ENCODE measurements around the gene NFKBIE. TPM values are rescaled to one million over a fixed set of nuclear protein-coding genes. Genes with fewer than 3 reads are reported as not detected.

Gene NFKBIE
- total and polyA plus RNA-seq, 4 experiments from 2014 or later = 8.0 to 15.0 (median 10.5) TPM

- peaks cover 31 to 68% of the 10 kb centered on the region in 2 donors for H3K36me3 Mint-ChIP-seq
- CTCF ChIA-PET (ENCODE audit: partially characterized antibody) = interaction anchor here (0.6 to 8.8 kb wide), 13 partner anchors 10 to 160 kb away, joined by 3 to 82 read pairs (median 8); partner anchors contain the start of genes HSP90AB1, NFKBIE and TMEM151B
- H3K27ac Mint-ChIP-seq = peak overlapping the region; percentile 80 to 97 (median 91)
- H3K27me3 ChIP-seq (ENCODE audit: insufficient read depth, low read length) = no peaks in the 10 kb centered on the region
- H3K9me3 ChIP-seq (ENCODE audit: control insufficient read depth in 1 of 2, low read length in 2 of 2) = no peaks in the 10 kb centered on the region
- intact Hi-C loops (cut with micrococcal nuclease) = loop anchor here (2.0 kb wide), 1 partner anchor 33 kb away; the partner anchor contains the start of gene SLC29A1
- H3K9me3 Mint-ChIP-seq = peaks cover 0 to 5% (median 0%) of the 10 kb centered on the region in 8 donors
- H3K27me3 Mint-ChIP-seq = no peaks in the 10 kb centered on the region
- H3K27ac ChIP-seq (ENCODE audit: low read depth, low read length) = peak overlapping the region; percentile 82
- peaks cover 31% of the 10 kb centered on the region for H3K4me1 ChIP-seq (ENCODE audit: insufficient read depth, low read length)
- DNase-seq = no peak
- peak overlapping the region; percentile 63 to 73 for H3K4me3 ChIP-seq (ENCODE audit: low read length in 2 of 2)
- H3K4me1 Mint-ChIP-seq = peaks cover 36 to 67% (median 49%) of the 10 kb centered on the region in 4 donors
- POLR2A ChIA-PET (ENCODE audit: partially characterized antibody) = interaction anchor here (0.9 to 5.9 kb wide), 12 partner anchors 9 to 1331 kb away, joined by 3 to 217 read pairs (median 6); partner anchors contain the start of genes AARS2, CDC5L, HSP90AB1 and NFKBIE
- peaks cover 61% of the 10 kb centered on the region for H3K36me3 ChIP-seq (ENCODE audit: insufficient read depth, low read length)
- peak overlapping the region; percentile 77 to 94 (median 88) for H3K4me3 Mint-ChIP-seq
These were observed 9.2 kb downstream of the NFKBIE start for GRCh38 chr6:44255871-44256774.

GRCh38 chr6:44255105-44255808 is 10.1 kb downstream of the NFKBIE start:
- H3K27ac ChIP-seq (ENCODE audit: low read depth, low read length) = no peak overlapping the region
- H3K36me3 Mint-ChIP-seq = peaks cover 33 to 70% of the 10 kb centered on the region in 2 donors

GRCh38 chr6:44254191-44255104 is 10.9 kb downstream of the NFKBIE start:
- H3K27ac ChIP-seq (ENCODE audit: low read depth, low read length) = no peak overlapping the region

More at GRCh38 chr6:44255105-44255808, 10.1 kb downstream of the NFKBIE start:
- Mint-ChIP-seq H3K9me3 (peaks cover 0 to 5% (median 0%) of the 10 kb centered on the region in 8 donors), H3K4me3 (peak overlapping the region in 7 of 8 donors; percentile 41 to 94 (median 85)), H3K4me1 (peaks cover 34 to 70% (median 45%) of the 10 kb centered on the region in 4 donors), H3K27ac (peak overlapping the region; percentile 30 to 97 (median 90)), H3K27me3 (no peaks in the 10 kb centered on the region)
- POLR2A ChIA-PET (ENCODE audit: partially characterized antibody) = interaction anchor here (2.4 to 5.9 kb wide), 5 partner anchors 9 to 31 kb away, joined by 7 to 217 read pairs (median 23); partner anchors contain the start of genes HSP90AB1, NFKBIE and SLC29A1
- H3K27me3 ChIP-seq (ENCODE audit: insufficient read depth, low read length) = no peaks in the 10 kb centered on the region
- CTCF ChIA-PET (ENCODE audit: partially characterized antibody) = interaction anchor here (1.4 to 8.8 kb wide), 9 partner anchors 9 to 82 kb away, joined by 3 to 82 read pairs (median 8); partner anchors contain the start of genes HSP90AB1, NFKBIE and TMEM151B
- no peaks in the 10 kb centered on the region for H3K9me3 ChIP-seq (ENCODE audit: control insufficient read depth in 1 of 2, low read length in 2 of 2)
- H3K4me1 ChIP-seq (ENCODE audit: insufficient read depth, low read length) = peaks cover 27% of the 10 kb centered on the region
- peaks cover 67% of the 10 kb centered on the region for H3K36me3 ChIP-seq (ENCODE audit: insufficient read depth, low read length)
- no peak for DNase-seq
- intact Hi-C loops (cut with micrococcal nuclease) = no loop called here
- H3K4me3 ChIP-seq (ENCODE audit: low read length in 2 of 2) = no peak overlapping the region

GRCh38 chr6:44253307-44254101 is 11.8 kb downstream of the NFKBIE start:
- H3K27ac ChIP-seq (ENCODE audit: low read depth, low read length) = no peak overlapping the region
- ChIA-PET POLR2A (ENCODE audit: partially characterized antibody) (interaction anchor here (1.0 to 4.1 kb wide), 4 partner anchors 9 to 77 kb away, joined by 3 to 21 read pairs (median 8); partner anchors contain the start of gene SLC29A1), CTCF (ENCODE audit: partially characterized antibody) (interaction anchor here (0.8 to 8.8 kb wide), 11 partner anchors 7 to 122 kb away, joined by 3 to 82 read pairs (median 4); partner anchors contain the start of genes HSP90AB1, NFKBIE and TMEM151B)
- peaks cover 45 to 87% (median 61%) of the 10 kb centered on the region in 4 donors for H3K4me1 Mint-ChIP-seq
- H3K36me3 Mint-ChIP-seq = peaks cover 47 to 83% of the 10 kb centered on the region in 2 donors
- H3K4me1 ChIP-seq (ENCODE audit: insufficient read depth, low read length) = peaks cover 45% of the 10 kb centered on the region
- peaks cover 64% of the 10 kb centered on the region for H3K36me3 ChIP-seq (ENCODE audit: insufficient read depth, low read length)
- H3K27ac Mint-ChIP-seq = peak overlapping the region in 6 of 7 donors; percentile 19 to 81 (median 63)
- intact Hi-C loops (cut with micrococcal nuclease) = loop anchor here (1.0 kb wide), 1 partner anchor 81 kb away; no protein-coding TSS in a partner anchor
- H3K4me3 ChIP-seq (ENCODE audit: low read length in 2 of 2) = no peak overlapping the region
- H3K27me3 Mint-ChIP-seq = no peaks in the 10 kb centered on the region
- peaks cover 0 to 5% (median 0%) of the 10 kb centered on the region in 8 donors for H3K9me3 Mint-ChIP-seq
- DNase-seq = peak in 4 of 5 donors; percentile 55 to 70 (median 58)
- H3K9me3 ChIP-seq (ENCODE audit: control insufficient read depth in 1 of 2, low read length in 2 of 2) = no peaks in the 10 kb centered on the region
- H3K27me3 ChIP-seq (ENCODE audit: insufficient read depth, low read length) = no peaks in the 10 kb centered on the region
- peak overlapping the region in 1 of 8 donors; percentile 32 for H3K4me3 Mint-ChIP-seq

More at GRCh38 chr6:44254191-44255104, 10.9 kb downstream of the NFKBIE start:
- Mint-ChIP-seq H3K27me3 (no peaks in the 10 kb centered on the region), H3K9me3 (peaks cover 0 to 5% (median 0%) of the 10 kb centered on the region in 8 donors), H3K27ac (peak overlapping the region in 6 of 7 donors; percentile 44 to 94 (median 80)), H3K4me1 (peaks cover 39 to 79% (median 53%) of the 10 kb centered on the region in 4 donors), H3K36me3 (peaks cover 41 to 77% of the 10 kb centered on the region in 2 donors), H3K4me3 (peak overlapping the region in 5 of 8 donors; percentile 17 to 77 (median 57))
- Histone ChIP-seq H3K27me3 (ENCODE audit: insufficient read depth, low read length) (no peaks in the 10 kb centered on the region), H3K4me3 (ENCODE audit: low read length in 2 of 2) (no peak overlapping the region), H3K4me1 (ENCODE audit: insufficient read depth, low read length) (peaks cover 35% of the 10 kb centered on the region), H3K9me3 (ENCODE audit: control insufficient read depth in 1 of 2, low read length in 2 of 2) (no peaks in the 10 kb centered on the region), H3K36me3 (ENCODE audit: insufficient read depth, low read length) (peaks cover 67% of the 10 kb centered on the region)
- intact Hi-C loops (cut with micrococcal nuclease) = no loop called here
- ChIA-PET POLR2A (ENCODE audit: partially characterized antibody) (interaction anchor here (1.1 to 5.9 kb wide), 6 partner anchors 8 to 30 kb away, joined by 4 to 217 read pairs (median 22); partner anchors contain the start of genes HSP90AB1, NFKBIE and SLC29A1), CTCF (ENCODE audit: partially characterized antibody) (interaction anchor here (0.9 to 8.8 kb wide), 11 partner anchors 8 to 79 kb away, joined by 3 to 82 read pairs (median 6); partner anchors contain the start of genes HSP90AB1, NFKBIE and TMEM151B)
- no peak for DNase-seq

GRCh38 chr6:44251576-44252524 is 13.5 kb downstream of the NFKBIE start:
- Mint-ChIP-seq H3K9me3 (peaks cover 0 to 11% (median 0%) of the 10 kb centered on the region in 8 donors), H3K4me3 (peak overlapping the region in 2 of 8 donors; percentile 13 to 55), H3K27me3 (peaks cover under 1 to 3% of the 10 kb centered on the region in 2 donors), H3K4me1 (peaks cover 45 to 93% (median 60%) of the 10 kb centered on the region in 4 donors), H3K27ac (peak overlapping the region in 4 of 7 donors; percentile 82 to 99 (median 84)), H3K36me3 (peaks cover 50 to 91% of the 10 kb centered on the region in 2 donors)
- peaks cover 63% of the 10 kb centered on the region for H3K36me3 ChIP-seq (ENCODE audit: insufficient read depth, low read length)
- no peak overlapping the region for H3K27ac ChIP-seq (ENCODE audit: low read depth, low read length)
- no peaks in the 10 kb centered on the region for H3K9me3 ChIP-seq (ENCODE audit: control insufficient read depth in 1 of 2, low read length in 2 of 2)
- no peak overlapping the region for H3K4me3 ChIP-seq (ENCODE audit: low read length in 2 of 2)
- intact Hi-C loops (cut with micrococcal nuclease) = no loop called here
- ChIA-PET CTCF (ENCODE audit: partially characterized antibody) (interaction anchor here (1.0 to 8.8 kb wide), 8 partner anchors 10 to 81 kb away, joined by 3 to 82 read pairs (median 4); partner anchors contain the start of genes NFKBIE and TMEM151B), POLR2A (ENCODE audit: partially characterized antibody) (interaction anchor here (0.9 to 3.6 kb wide), 3 partner anchors 10 to 28 kb away, joined by 3 to 11 read pairs (median 9); partner anchors contain the start of gene SLC29A1)
- no peaks in the 10 kb centered on the region for H3K27me3 ChIP-seq (ENCODE audit: insufficient read depth, low read length)
- DNase-seq = no peak
- H3K4me1 ChIP-seq (ENCODE audit: insufficient read depth, low read length) = peaks cover 45% of the 10 kb centered on the region

Measured in CD4-positive, alpha-beta memory T cell (primary cell).